SK-N-SH (cell line): Measurements from ENCODE around the gene KCNK5. TPM values are rescaled to one million over a fixed set of nuclear protein-coding genes. Genes with fewer than 3 reads are reported as not detected.

Source experiments
- CTCF ChIA-PET: fragments of 300-600, 350-600 bp; formaldehyde crosslinking; extraction: SDS; loops from one replicate; lab custom pipeline; 2021; lab: Yijun Ruan, JAX
- POLR2A ChIA-PET: fragments of 350-600 bp; sonication (Branson Sonifier 250); formaldehyde crosslinking; extraction: SDS; loops from one replicate; lab custom pipeline; 2020; ENCODE audit warnings: antibody characterized with exemption, inconsistent platforms; lab: Yijun Ruan, JAX
- DNase-seq: peaks from one replicate; pipeline ENCODE4 v3.0.0; 2012
- H2AFZ ChIP-seq: fragments of 200-600 bp; sonication (generic); 2 replicates; pipeline ENCODE4 v1.8.1; 2016; ENCODE audit warnings: antibody characterized with exemption, mild to moderate bottlenecking, low read depth
- H3F3A ChIP-seq: fragments of 200-600 bp; sonication (generic); replicated peaks from 2 replicates; pipeline ENCODE3; 2016; ENCODE audit warnings: antibody characterized with exemption, mild to moderate bottlenecking; ENCODE audit not compliant: insufficient read depth
- H3K27ac ChIP-seq, 2 experiments: fragments of 200-500 bp in 1 of 2; fragments of 200-600 bp in 1 of 2; sonication (Bioruptor generic) in 1 of 2; sonication (generic), shearing (Covaris generic) in 1 of 2; 2 replicates each; pipeline versions ENCODE4 v1.5.1 to v1.6.1; 2014 to 2016; ENCODE audit warnings: low read depth in 2 of 2, inconsistent platforms in 1 of 2, low read length in 1 of 2, mild to moderate bottlenecking in 1 of 2, mixed read lengths in 1 of 2
- H3K27me3 ChIP-seq: fragments of 200-600 bp; sonication (generic), shearing (Covaris generic); 2 replicates; pipeline ENCODE4 v1.6.1; 2016; ENCODE audit warnings: mixed run types; ENCODE audit not compliant: insufficient read depth
- H3K36me3 ChIP-seq, 2 experiments: fragments of 200-500 bp in 1 of 2; fragments of 200-600 bp in 1 of 2; sonication (Bioruptor generic) in 1 of 2; sonication (generic) in 1 of 2; replicated peaks in 1 of 2; 2 replicates each; pipeline versions ENCODE3 to v1.5.1; 2014 to 2016; ENCODE audit warnings: low read length in 1 of 2, mild to moderate bottlenecking in 1 of 2; ENCODE audit not compliant: insufficient read depth in 2 of 2, control insufficient read depth in 1 of 2
- H3K4me1 ChIP-seq, 2 experiments: fragments of 200-500 bp in 1 of 2; fragments of 200-600 bp in 1 of 2; sonication (Bioruptor generic) in 1 of 2; sonication (generic), shearing (Covaris generic) in 1 of 2; 2 replicates each; pipeline versions ENCODE4 v1.5.1 to v1.6.1; 2014 to 2016; ENCODE audit warnings: low read depth in 1 of 2, low read length in 1 of 2, mixed run types in 1 of 2; ENCODE audit not compliant: insufficient read depth in 2 of 2, control insufficient read depth in 1 of 2
- H3K4me2 ChIP-seq: fragments of 200-600 bp; sonication (generic), shearing (Covaris generic); 2 replicates; pipeline ENCODE4 v1.6.1; 2017; ENCODE audit warnings: mixed run types
- H3K4me3 ChIP-seq, 2 experiments: fragments of 200-500 bp in 1 of 2; fragments of 200-600 bp in 1 of 2; sonication (Bioruptor generic) in 1 of 2; sonication (generic), shearing (Covaris generic) in 1 of 2; 2 replicates each; pipeline versions ENCODE4 v1.5.1 to v1.8.1; 2014 to 2016; ENCODE audit warnings: low read depth in 2 of 2, inconsistent platforms in 1 of 2, low read length in 1 of 2, mild to moderate bottlenecking in 1 of 2, mixed read lengths in 1 of 2, moderate library complexity in 1 of 2
- H3K79me2 ChIP-seq: fragments of 200-600 bp; sonication (generic); 2 replicates; pipeline ENCODE4 v1.8.1; 2017; ENCODE audit warnings: mild to moderate bottlenecking; ENCODE audit not compliant: insufficient read depth
- H3K9ac ChIP-seq: fragments of 200-600 bp; sonication (generic); 2 replicates; pipeline ENCODE4 v1.6.1; 2017; ENCODE audit warnings: mixed run types
- H3K9me2 ChIP-seq: fragments of 200-600 bp; sonication (generic); 2 replicates; pipeline ENCODE4 v1.6.1; 2017; ENCODE audit warnings: mixed run types
- H3K9me3 ChIP-seq: fragments of 200-600 bp; sonication (generic); 2 replicates; pipeline ENCODE4 v1.6.1; 2017; ENCODE audit warnings: mixed run types, mild to moderate bottlenecking, moderate library complexity
- H4K20me1 ChIP-seq: fragments of 200-600 bp; sonication (generic); 2 replicates; pipeline ENCODE4 v1.6.1; 2017; ENCODE audit warnings: mild to moderate bottlenecking, mixed run types; ENCODE audit not compliant: insufficient read depth
- CHD2 ChIP-seq: fragments of 150-350 bp; IDR thresholded peaks from 2 replicates; pipeline ENCODE4 v1.6.1; 2018; ENCODE audit warnings: low read length; ENCODE audit not compliant: partially characterized antibody
- EP300 ChIP-seq, 2 experiments: IDR thresholded peaks; 2 replicates each; pipeline versions ENCODE4 v1.4.0 to v1.6.1; 2012; ENCODE audit warnings: borderline replicate concordance in 1 of 2, low read depth in 1 of 2, low read length in 1 of 2
- FOXJ3 ChIP-seq: sonication (generic); formaldehyde crosslinking; IDR thresholded peaks from 2 replicates; pipeline ENCODE4 v1.5.1; 2020; ENCODE audit warnings: mild to moderate bottlenecking, missing genetic modification reagents
- FOXM1 ChIP-seq: IDR thresholded peaks from 2 replicates; pipeline ENCODE4 v1.4.0; 2012; ENCODE audit warnings: low read depth, mild to moderate bottlenecking
- GABPA ChIP-seq: IDR thresholded peaks from 2 replicates; pipeline ENCODE4 v1.4.0; 2012; ENCODE audit warnings: low read depth, mild to moderate bottlenecking
- GATA2 ChIP-seq: sonication (generic); formaldehyde crosslinking; IDR thresholded peaks from 2 replicates; pipeline ENCODE4 v1.5.0; 2020; ENCODE audit warnings: mild to moderate bottlenecking, missing genetic modification reagents
- IRF3 ChIP-seq: fragments of 150-350 bp; IDR thresholded peaks from 2 replicates; pipeline ENCODE4 v1.6.1; 2016; ENCODE audit warnings: mild to moderate bottlenecking, low read depth, low read length
- JUND ChIP-seq: IDR thresholded peaks from 2 replicates; pipeline ENCODE4 v1.4.0; 2012
- MAX ChIP-seq: IDR thresholded peaks from 2 replicates; pipeline ENCODE4 v1.4.0; 2012; ENCODE audit warnings: low read depth
- MEF2A ChIP-seq: IDR thresholded peaks from 2 replicates; pipeline ENCODE4 v1.4.0; 2012; ENCODE audit warnings: low read depth, borderline replicate concordance
- NFIC ChIP-seq: IDR thresholded peaks from 2 replicates; pipeline ENCODE4 v1.4.0; 2012; ENCODE audit warnings: borderline replicate concordance
- NRF1 ChIP-seq: IDR thresholded peaks from 2 replicates; pipeline ENCODE4 v1.6.1; 2012; ENCODE audit warnings: low read depth, mild to moderate bottlenecking, low read length
- POLR2AphosphoS5 ChIP-seq: IDR thresholded peaks from 2 replicates; pipeline ENCODE4 v1.6.1; 2012; ENCODE audit warnings: low read depth, low read length
- RAD21 ChIP-seq: IDR thresholded peaks from 2 replicates; pipeline ENCODE4 v1.6.1; 2012; ENCODE audit warnings: mild to moderate bottlenecking, low read length
- REST ChIP-seq: IDR thresholded peaks from 2 replicates; pipeline ENCODE4 v1.6.1; 2012; ENCODE audit warnings: mild to moderate bottlenecking, low read depth, low read length, moderate library complexity
- RFX5 ChIP-seq: IDR thresholded peaks from 2 replicates; pipeline ENCODE4 v1.6.1; 2012; ENCODE audit warnings: mild to moderate bottlenecking, improper control_type of control experiment, low read length
- RXRA ChIP-seq: IDR thresholded peaks from 2 replicates; pipeline ENCODE4 v1.4.0; 2012; ENCODE audit warnings: low read depth, mild to moderate bottlenecking, borderline replicate concordance
- SMC3 ChIP-seq: IDR thresholded peaks from 2 replicates; pipeline ENCODE4 v1.6.1; 2012; ENCODE audit warnings: low read depth, low read length, improper control_type of control experiment
- TCF12 ChIP-seq: IDR thresholded peaks from 2 replicates; pipeline ENCODE4 v1.4.0; 2012
- TEAD4 ChIP-seq: IDR thresholded peaks from 2 replicates; pipeline ENCODE4 v1.4.0; 2012; ENCODE audit warnings: mild to moderate bottlenecking, borderline replicate concordance; ENCODE audit not compliant: insufficient read depth
- whole genome bisulfite sequencing: methylation state at CpG from one replicate; pipeline ENCODE4 v1.1.6; 2017; ENCODE audit warnings: low lambda C conversion rate; 5-methylcytosine and 5-hydroxymethylcytosine counted together
- polyA plus RNA-seq, 3 experiments: library from polyadenylated mRNA; depleted of rRNA; stranded (reverse); fragments of >200 nt; gene quantifications; 2 replicates each; pipeline ENCODE4 v1.2.3, GENCODE V29; 2012

KCNK5 gene
- polyA plus RNA-seq, 1 of the 3 experiments (the other 2 are of a cell fraction): not detected

GRCh38 chr6:39274903-39275302 lies 45.6 kb upstream of the KCNK5 start:
- H4K20me1 ChIP-seq: no peaks in the 10 kb centered on the region
- no peak overlapping the region for H3K4me2 ChIP-seq
- TF ChIP-seq NRF1: no peak
- no peak for TF ChIP-seq POLR2AphosphoS5
- TF ChIP-seq JUND: no peak
- H3F3A ChIP-seq: no peaks in the 10 kb centered on the region
- no peaks in the 10 kb centered on the region for H3K27me3 ChIP-seq
- ChIA-PET CTCF (interaction anchor here (0.8 to 1.2 kb wide), 2 partner anchors 12 to 74 kb away, joined by 3 to 4 read pairs; no protein-coding TSS in a partner anchor), POLR2A (no interaction called here)
- H3K4me3 ChIP-seq: no peak overlapping the region
- no peaks in the 10 kb centered on the region for H3K4me1 ChIP-seq
- no peak for DNase-seq
- no peaks in the 10 kb centered on the region for H3K79me2 ChIP-seq
- no peak overlapping the region for H3K27ac ChIP-seq
- H3K36me3 ChIP-seq: no peaks in the 10 kb centered on the region
- no peak overlapping the region for H3K9ac ChIP-seq
- H3K9me3 ChIP-seq: no peaks in the 10 kb centered on the region
- H3K9me2 ChIP-seq: no peaks in the 10 kb centered on the region
- no peak overlapping the region for H2AFZ ChIP-seq
- WGBS: 17% methylated on average over 3 of the region's 3 CpGs

- H3K79me2 ChIP-seq: no peaks in the 10 kb centered on the region
- no peaks in the 10 kb centered on the region for H3K9me3 ChIP-seq
- H2AFZ ChIP-seq: no peak overlapping the region
- H3K27me3 ChIP-seq: no peaks in the 10 kb centered on the region
- no peaks in the 10 kb centered on the region for H3K9me2 ChIP-seq
- H3K27ac ChIP-seq: no peak overlapping the region
- CTCF ChIA-PET: interaction anchor here (0.7 to 1.2 kb wide), 3 partner anchors 12 to 74 kb away, joined by 3 to 4 read pairs (median 3); no protein-coding TSS in a partner anchor
- no peak overlapping the region for H3K9ac ChIP-seq
- no peaks in the 10 kb centered on the region for H3F3A ChIP-seq
- no peaks in the 10 kb centered on the region for H4K20me1 ChIP-seq
- no peak overlapping the region for H3K4me2 ChIP-seq
- DNase-seq: no peak
- no peaks in the 10 kb centered on the region for H3K36me3 ChIP-seq
- POLR2A ChIA-PET: no interaction called here
- H3K4me1 ChIP-seq: no peaks in the 10 kb centered on the region
- H3K4me3 ChIP-seq: no peak overlapping the region
- 21% methylated on average over 4 of the region's 4 CpGs for WGBS
- TF ChIP-seq RFX5 (no peak), CHD2 (no peak), NRF1 (no peak), FOXM1 (no peak), MEF2A (no peak), MAX (no peak), EP300 (IDR thresholded peaks at IDR 0.05; ENCODE audit: borderline replicate concordance in 1 of 2, low read depth in 1 of 2, low read length in 1 of 2) (no peak), NFIC (no peak), GATA2 (CRISPR knock-in tag) (no peak), SMC3 (no peak), TCF12 (no peak), RXRA (no peak), RAD21 (no peak), TEAD4 (no peak), FOXJ3 (CRISPR knock-in tag) (no peak), IRF3 (no peak), GABPA (no peak), REST (no peak)
- TF ChIP-seq, all 33 proteins: peak for 0
These were observed 45.2 kb upstream of the KCNK5 start for GRCh38 chr6:39274471-39274870.
